Thymus (tissue), 14 donors: ENCODE data around the gene BTBD7. TPM values are rescaled to one million over a fixed set of nuclear protein-coding genes. Genes with fewer than 3 reads are reported as not detected.
A peak's percentile ranks its signal among the peaks of the same experiment; 100 is the strongest.
"Not testable (repeated sequence)": the region's sequence is repeated elsewhere in the genome, so short reads cannot be mapped to it uniquely, and the experiment has no call there.

Source experiments
- DNase-seq, 9 donors: peaks; one replicate each; pipeline ENCODE4 v3.0.0-alpha.2; 2013; ENCODE audit warnings: low spot score in 9 of 9, low read depth in 6 of 9, missing footprints in 1 of 9
- H3K27ac ChIP-seq, 2 donors: one replicate each; pipeline ENCODE4 v1.5.1; 2013; ENCODE audit warnings: control low read depth in 1 of 2, low read depth in 1 of 2, low read length in 1 of 2, mild to moderate bottlenecking in 1 of 2, moderate library complexity in 1 of 2
- H3K27me3 ChIP-seq, 2 donors: one replicate each; pipeline ENCODE4 v1.5.1; 2013; ENCODE audit warnings: low read length in 1 of 2; ENCODE audit not compliant: control insufficient read depth in 2 of 2, insufficient read depth in 1 of 2
- H3K36me3 ChIP-seq, 2 donors: one replicate each; pipeline ENCODE4 v1.5.1; 2013; ENCODE audit warnings: low read length in 1 of 2, mild to moderate bottlenecking in 1 of 2, moderate library complexity in 1 of 2; ENCODE audit not compliant: control insufficient read depth in 2 of 2, insufficient read depth in 2 of 2
- H3K4me1 ChIP-seq, 2 donors: one replicate each; pipeline ENCODE4 v1.5.1; 2013; ENCODE audit warnings: low read length in 2 of 2; ENCODE audit not compliant: control insufficient read depth in 2 of 2, insufficient read depth in 2 of 2
- H3K4me3 ChIP-seq, 2 donors: one replicate each; pipeline ENCODE4 v1.5.1; 2013; ENCODE audit warnings: low read length in 2 of 2, control low read depth in 1 of 2, mild to moderate bottlenecking in 1 of 2
- H3K9me3 ChIP-seq, 2 donors: one replicate each; pipeline ENCODE4 v1.5.1; 2013; ENCODE audit warnings: low read length in 1 of 2, mild to moderate bottlenecking in 1 of 2; ENCODE audit not compliant: control insufficient read depth in 2 of 2, insufficient read depth in 1 of 2
- WGBS: extraction: QIAGEN DNeasy Blood & Tissue Kit; methylation state at CpG from one replicate; pipeline ENCODE4 v1.1.7; 2013; 5-methylcytosine and 5-hydroxymethylcytosine counted together
- long read RNA-seq, 10 donors: transcript quantifications; one replicate each; lab custom pipeline, GENCODE V29; 2026
- polyA plus RNA-seq: library from polyadenylated mRNA; stranded (reverse); fragments of 200-250 nt; gene quantifications from one replicate; pipeline ENCODE4 v1.2.3, GENCODE V29; 2013
- total RNA-seq: library from RNA; stranded (reverse); fragments of 120-200 nt; gene quantifications from one replicate; pipeline ENCODE4 v1.2.4, GENCODE V29; 2013
- donor health status: healthy.

The BTBD7 gene
- total RNA-seq (8.4 TPM), polyA plus RNA-seq (10.5 TPM)
- long read RNA-seq, donor 1 = 0 reads
- long read RNA-seq, donor 2 = 0 reads
- long read RNA-seq, donor 3, partial matches to known transcripts = 0 of 3 reads
- long read RNA-seq, donor 3, other reads (novel, unspliced or antisense) = 0 of 3 reads
- long read RNA-seq, donor 4 = 0 reads
- long read RNA-seq, donor 5, partial matches to known transcripts = 0 of 1 reads
- long read RNA-seq, donor 5, other reads (novel, unspliced or antisense) = 0 of 1 reads
- long read RNA-seq, donor 6 = 0 reads
- long read RNA-seq, donor 7, full-length matches to known transcripts = 1 of 1 reads
- long read RNA-seq, donor 7, partial matches to known transcripts = 0 of 1 reads
- long read RNA-seq, donor 7, other reads (novel, unspliced or antisense) = 0 of 1 reads
- long read RNA-seq, donor 8, full-length matches to known transcripts = 1 of 1 reads
- long read RNA-seq, donor 8, partial matches to known transcripts = 0 of 1 reads
- long read RNA-seq, donor 8, other reads (novel, unspliced or antisense) = 0 of 1 reads
- long read RNA-seq, donor 9 = 0 reads
- long read RNA-seq, donor 10 = 0 reads

DNA sequence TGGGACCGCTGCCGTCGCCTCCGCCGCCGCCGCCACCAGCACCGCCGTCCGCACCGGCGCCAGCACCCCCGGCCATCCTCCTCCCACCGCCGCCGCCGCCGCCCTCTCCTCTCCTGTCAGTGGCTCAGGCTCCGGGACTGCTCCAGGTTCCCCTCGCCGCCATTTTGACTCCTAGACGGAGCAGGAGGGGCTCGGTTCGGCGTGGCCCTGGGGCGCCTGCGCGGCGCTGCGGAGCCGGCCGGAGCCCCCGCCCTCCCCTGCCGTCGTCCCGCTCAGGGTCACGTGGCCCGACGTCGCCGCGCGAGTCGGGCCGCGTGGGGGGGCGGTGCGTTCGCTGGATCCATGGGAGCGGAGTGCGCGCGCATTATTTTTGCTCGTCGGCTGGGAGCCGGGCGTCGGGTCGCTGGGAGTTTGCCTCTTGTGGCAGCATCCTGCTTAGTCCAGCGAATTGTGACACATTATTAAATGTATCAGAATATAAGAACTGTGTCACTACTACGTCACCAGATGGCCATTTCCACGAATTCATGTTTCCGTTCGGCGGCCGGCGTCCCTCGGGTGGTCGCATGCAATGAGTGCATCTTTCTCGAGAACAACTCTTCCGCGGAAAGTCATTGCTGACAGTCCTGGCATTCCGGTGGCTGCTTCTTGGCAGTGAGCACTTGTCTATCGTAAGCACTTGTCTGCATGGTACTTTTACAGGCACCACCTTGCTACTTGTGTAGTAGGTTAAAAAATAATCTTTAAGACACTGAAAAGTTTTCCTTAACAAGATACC lies at the start of gene BTBD7:
Gene BTBD7, minus strand, starts transcription at position 184 of the 778 bp plus-strand sequence. CDS start 36,985 bp downstream, outside the sequence.
- H3K9me3 ChIP-seq = peaks cover 2 to 14% of the 10 kb centered on the region in 2 donors
- H3K4me1 ChIP-seq = peaks cover 13 to 15% of the 10 kb centered on the region in 2 donors
- peak within 1 kb of the TSS; percentile 69 to 97 for H3K4me3 ChIP-seq
- DNase-seq = peak; percentile 76 to 97 (median 91)
- peak within 1 kb of the TSS; percentile 61 to 93 for H3K27ac ChIP-seq
- no peaks in the 10 kb centered on the region for H3K27me3 ChIP-seq
- under 1% methylated on average over 74 of the region's 74 CpGs for WGBS
- H3K36me3 ChIP-seq = no peaks in the 10 kb centered on the region

GRCh38 chr14:93381644-93382043 lies 48.8 kb upstream of the BTBD7 start:
- WGBS = 76% methylated on average over 1 of the region's 1 CpG
- H3K4me1 ChIP-seq = no peaks in the 10 kb centered on the region
- H3K9me3 ChIP-seq = no peaks in the 10 kb centered on the region
- no peaks in the 10 kb centered on the region for H3K36me3 ChIP-seq
- no peak for DNase-seq
- no peak overlapping the region for H3K27ac ChIP-seq
- no peak overlapping the region for H3K4me3 ChIP-seq
- no peaks in the 10 kb centered on the region for H3K27me3 ChIP-seq

- Histone ChIP-seq H3K4me3 (no peak overlapping the region), H3K9me3 (no peaks in the 10 kb centered on the region), H3K27me3 (no peaks in the 10 kb centered on the region), H3K27ac (no peak overlapping the region), H3K4me1 (no peaks in the 10 kb centered on the region), H3K36me3 (no peaks in the 10 kb centered on the region)
- WGBS = 52% methylated on average over 1 of the region's 1 CpG
- no peak for DNase-seq
Measured at GRCh38 chr14:93379831-93380230, 47.0 kb upstream of the BTBD7 start.

GRCh38 chr14:93375673-93376156 lies 42.9 kb upstream of the BTBD7 start:
- DNase-seq = peak in 1 of 9 donors; percentile 1
- Histone ChIP-seq H3K4me1 (no peaks in the 10 kb centered on the region), H3K4me3 (no peak overlapping the region), H3K27me3 (no peaks in the 10 kb centered on the region), H3K27ac (no peak overlapping the region), H3K9me3 (no peaks in the 10 kb centered on the region), H3K36me3 (no peaks in the 10 kb centered on the region)
- 87% methylated on average over 6 of the region's 6 CpGs for WGBS

DNA sequence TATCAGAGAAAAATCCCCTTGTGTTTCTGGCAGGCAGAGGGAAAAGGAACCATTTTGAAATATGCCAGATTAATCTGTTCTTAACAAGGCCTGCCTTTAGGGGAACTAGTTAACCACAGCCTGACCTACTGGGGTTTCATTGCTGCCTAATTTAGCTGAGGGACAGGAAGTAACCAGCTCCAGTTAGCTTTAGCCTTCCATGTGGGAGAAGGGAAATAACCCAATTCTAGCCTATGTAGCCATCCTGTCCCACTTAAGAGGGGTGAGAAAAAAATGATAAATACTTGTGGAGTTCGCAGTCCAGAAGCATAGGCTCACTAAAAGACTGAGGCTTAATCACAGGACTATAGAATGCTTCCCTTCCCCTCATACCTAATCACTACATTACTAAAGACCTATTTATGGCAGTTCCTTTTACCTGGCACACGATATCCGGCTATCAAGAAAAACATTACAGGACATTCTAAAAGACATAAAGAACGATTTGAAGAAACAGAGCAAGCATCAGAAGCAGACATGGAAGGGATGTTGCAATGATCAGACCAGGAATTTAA lies 37.0 kb upstream of the BTBD7 start:
- no peaks in the 10 kb centered on the region for H3K36me3 ChIP-seq
- H3K9me3 ChIP-seq = no peaks in the 10 kb centered on the region
- no peak overlapping the region for H3K27ac ChIP-seq
- DNase-seq = peak in 1 of 9 donors; percentile 10
- WGBS = 71% methylated on average over 4 of the region's 4 CpGs
- no peak overlapping the region for H3K4me3 ChIP-seq
- no peaks in the 10 kb centered on the region for H3K4me1 ChIP-seq
- no peaks in the 10 kb centered on the region for H3K27me3 ChIP-seq

- Histone ChIP-seq H3K27me3 (no peaks in the 10 kb centered on the region), H3K4me3 (no peak overlapping the region), H3K36me3 (no peaks in the 10 kb centered on the region), H3K4me1 (no peaks in the 10 kb centered on the region), H3K9me3 (no peaks in the 10 kb centered on the region), H3K27ac (no peak overlapping the region)
- DNase-seq = no peak
- WGBS = 63% methylated on average over 5 of the region's 5 CpGs
Measured at GRCh38 chr14:93368996-93369712, 36.3 kb upstream of the BTBD7 start.

DNA sequence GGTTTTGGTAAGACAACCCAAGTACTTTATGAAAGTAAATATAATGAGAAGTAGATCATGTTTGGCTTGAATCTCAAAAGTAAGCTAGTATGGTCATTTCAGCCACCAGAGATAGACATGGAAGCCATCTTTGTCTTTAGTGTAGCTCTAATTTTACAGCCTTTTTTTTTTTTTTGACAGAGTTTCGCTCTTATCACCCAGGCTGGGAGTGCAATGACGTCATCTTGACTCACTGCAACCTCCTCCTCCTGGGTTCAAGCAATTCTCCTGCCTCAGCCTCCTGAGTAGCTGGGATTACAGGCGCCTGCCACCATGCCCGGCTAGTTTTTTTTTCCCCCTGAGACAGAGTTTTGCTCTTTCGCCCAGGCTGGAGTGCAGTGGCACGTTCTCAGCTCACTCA lies 22.0 kb upstream of the BTBD7 start:
- not testable (repeated sequence) for H3K4me1 ChIP-seq, H3K9me3 ChIP-seq
- 99% methylated on average over 6 of the region's 6 CpGs for WGBS

GRCh38 chr14:93348292-93348691 lies 15.5 kb upstream of the BTBD7 start:
- Histone ChIP-seq H3K27ac (no peak overlapping the region), H3K36me3 (no peaks in the 10 kb centered on the region), H3K9me3 (no peaks in the 10 kb centered on the region), H3K4me3 (no peak overlapping the region), H3K27me3 (no peaks in the 10 kb centered on the region), H3K4me1 (no peaks in the 10 kb centered on the region)
- no peak for DNase-seq
- 99% methylated on average over 5 of the region's 5 CpGs for WGBS

More for the DNA sequence above, 22.0 kb upstream of the BTBD7 start:
- not testable (repeated sequence) for H3K4me3 ChIP-seq, H3K36me3 ChIP-seq, DNase-seq, H3K27me3 ChIP-seq, H3K27ac ChIP-seq
